ENCODE data around the gene CBX6.

GRCh38 chr22:38832005-38832978 is 39.7 kb downstream of the CBX6 start:
- no peak for TF ChIP-seq CTCF (conservative IDR thresholded peaks at IDR 0.05)
- TF ChIP-seq EZH2 (IDR thresholded peaks at IDR 0.05; ENCODE audit: low read depth) = no peak
